ENCODE results near the gene GPR78. TPM values are rescaled to one million over a fixed set of nuclear protein-coding genes. Genes with fewer than 3 reads are reported as not detected.
"Not testable (repeated sequence)": the region's sequence is repeated elsewhere in the genome, so short reads cannot be mapped to it uniquely, and the experiment has no call there.

GPR78 gene
- total and polyA plus RNA-seq, 4 donors: 0.05 to 0.28 TPM; not detected in 2

DNA sequence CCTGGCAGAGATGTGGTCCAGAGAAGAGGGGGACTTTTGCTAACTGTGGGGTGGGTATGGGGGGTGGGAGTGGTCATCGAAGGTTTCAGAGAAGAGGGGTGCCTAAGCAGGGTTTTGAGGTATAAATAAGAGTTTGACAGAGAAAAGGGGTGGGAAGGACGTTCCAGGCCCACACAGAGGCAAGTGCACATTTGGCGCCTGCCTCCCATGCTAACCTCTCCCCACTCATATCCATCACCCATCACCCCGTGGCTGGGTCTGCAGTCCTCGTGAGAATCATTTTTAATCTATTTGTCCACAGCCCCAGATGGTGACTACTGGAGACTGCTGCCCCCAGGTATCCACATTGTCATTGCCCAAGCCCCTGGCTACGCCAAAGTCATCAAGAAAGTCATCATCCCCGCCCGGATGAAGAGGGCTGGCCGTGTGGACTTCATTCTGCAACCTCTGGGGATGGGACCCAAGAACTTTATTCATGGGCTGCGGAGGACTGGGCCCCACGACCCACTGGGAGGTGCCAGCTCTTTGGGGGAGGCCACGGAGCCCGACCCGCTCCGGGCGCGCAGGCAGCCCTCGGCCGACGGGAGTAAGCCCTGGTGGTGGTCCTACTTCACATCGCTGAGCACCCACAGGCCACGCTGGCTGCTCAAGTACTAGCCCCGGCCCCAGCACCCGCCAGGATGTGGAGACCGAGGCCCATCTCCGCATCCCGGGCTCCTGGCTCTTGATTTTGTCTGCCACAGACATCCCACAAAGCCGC, 38.9 kb downstream of the GPR78 start:
- TF ChIP-seq, protein P1, sequence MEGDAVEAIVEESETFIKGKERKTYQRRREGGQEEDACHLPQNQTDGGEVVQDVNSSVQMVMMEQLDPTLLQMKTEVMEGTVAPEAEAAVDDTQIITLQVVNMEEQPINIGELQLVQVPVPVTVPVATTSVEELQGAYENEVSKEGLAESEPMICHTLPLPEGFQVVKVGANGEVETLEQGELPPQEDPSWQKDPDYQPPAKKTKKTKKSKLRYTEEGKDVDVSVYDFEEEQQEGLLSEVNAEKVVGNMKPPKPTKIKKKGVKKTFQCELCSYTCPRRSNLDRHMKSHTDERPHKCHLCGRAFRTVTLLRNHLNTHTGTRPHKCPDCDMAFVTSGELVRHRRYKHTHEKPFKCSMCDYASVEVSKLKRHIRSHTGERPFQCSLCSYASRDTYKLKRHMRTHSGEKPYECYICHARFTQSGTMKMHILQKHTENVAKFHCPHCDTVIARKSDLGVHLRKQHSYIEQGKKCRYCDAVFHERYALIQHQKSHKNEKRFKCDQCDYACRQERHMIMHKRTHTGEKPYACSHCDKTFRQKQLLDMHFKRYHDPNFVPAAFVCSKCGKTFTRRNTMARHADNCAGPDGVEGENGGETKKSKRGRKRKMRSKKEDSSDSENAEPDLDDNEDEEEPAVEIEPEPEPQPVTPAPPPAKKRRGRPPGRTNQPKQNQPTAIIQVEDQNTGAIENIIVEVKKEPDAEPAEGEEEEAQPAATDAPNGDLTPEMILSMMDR (IDR thresholded peaks at IDR 0.05; ENCODE audit: control extremely low read depth, extremely low read depth): no peak
- Histone ChIP-seq H3K4me1 (ENCODE audit: control insufficient read depth in 5 of 5, insufficient read depth in 5 of 5, low read length in 5 of 5) (no peaks in the 10 kb centered on the region), H3K4me3 (no peak overlapping the region), H3K9ac (ENCODE audit: insufficient read depth in 1 of 2, low read length in 2 of 2) (no peak overlapping the region), H3K27ac (ENCODE audit: low read depth in 1 of 2, low read length in 1 of 2) (no peak overlapping the region), H3K27me3 (ENCODE audit: control insufficient read depth in 3 of 3, insufficient read depth in 3 of 3, low read length in 2 of 3) (no peaks in the 10 kb centered on the region), H3K9me3 (ENCODE audit: control insufficient read depth in 4 of 4, insufficient read depth in 3 of 4, low read length in 3 of 4) (no peaks in the 10 kb centered on the region), H3K36me3 (ENCODE audit: control insufficient read depth in 4 of 4, insufficient read depth in 4 of 4, low read length in 4 of 4) (no peaks in the 10 kb centered on the region)
- 87 to 95% methylated on average over 28 of the region's 28 CpGs for WGBS, 2 donors
- DNase-seq: no peak
- no peak for ATAC-seq (ENCODE audit: insufficient read depth, low FRiP score)

DNA sequence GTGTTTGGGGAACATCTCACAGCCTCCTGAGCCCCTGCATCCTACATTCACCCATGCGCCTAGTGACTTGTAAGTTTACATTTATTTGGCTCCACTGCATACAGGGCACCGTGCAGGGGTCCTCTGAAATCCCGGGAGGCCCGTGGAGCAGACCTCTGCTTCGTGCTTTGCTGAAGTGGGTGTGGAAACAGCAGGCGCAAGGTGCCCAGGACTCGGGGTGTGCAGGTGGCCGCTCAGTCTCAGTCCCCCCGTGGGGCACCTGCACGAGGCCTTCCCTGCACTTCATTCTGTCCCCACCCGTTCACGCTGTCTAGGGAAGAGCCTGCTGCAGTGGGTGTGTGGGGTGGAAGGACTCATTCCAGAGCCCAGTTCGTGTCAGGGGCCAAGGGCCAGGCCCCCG, 40.9 kb downstream of the GPR78 start:
- ATAC-seq (ENCODE audit: insufficient read depth, low FRiP score); H3K4me1 ChIP-seq (ENCODE audit: control insufficient read depth in 5 of 5, insufficient read depth in 5 of 5, low read length in 5 of 5); H3K9me3 ChIP-seq (ENCODE audit: control insufficient read depth in 4 of 4, insufficient read depth in 3 of 4, low read length in 3 of 4); DNase-seq; H3K9ac ChIP-seq (ENCODE audit: insufficient read depth in 1 of 2, low read length in 2 of 2); H3K36me3 ChIP-seq (ENCODE audit: control insufficient read depth in 4 of 4, insufficient read depth in 4 of 4, low read length in 4 of 4); H3K27ac ChIP-seq (ENCODE audit: low read depth in 1 of 2, low read length in 1 of 2); H3K4me3 ChIP-seq; H3K27me3 ChIP-seq (ENCODE audit: control insufficient read depth in 3 of 3, insufficient read depth in 3 of 3, low read length in 2 of 3): not testable (repeated sequence)
- WGBS, 2 donors: 73 to 85% methylated on average over 10 to 13 of the region's 14 CpGs

DNA sequence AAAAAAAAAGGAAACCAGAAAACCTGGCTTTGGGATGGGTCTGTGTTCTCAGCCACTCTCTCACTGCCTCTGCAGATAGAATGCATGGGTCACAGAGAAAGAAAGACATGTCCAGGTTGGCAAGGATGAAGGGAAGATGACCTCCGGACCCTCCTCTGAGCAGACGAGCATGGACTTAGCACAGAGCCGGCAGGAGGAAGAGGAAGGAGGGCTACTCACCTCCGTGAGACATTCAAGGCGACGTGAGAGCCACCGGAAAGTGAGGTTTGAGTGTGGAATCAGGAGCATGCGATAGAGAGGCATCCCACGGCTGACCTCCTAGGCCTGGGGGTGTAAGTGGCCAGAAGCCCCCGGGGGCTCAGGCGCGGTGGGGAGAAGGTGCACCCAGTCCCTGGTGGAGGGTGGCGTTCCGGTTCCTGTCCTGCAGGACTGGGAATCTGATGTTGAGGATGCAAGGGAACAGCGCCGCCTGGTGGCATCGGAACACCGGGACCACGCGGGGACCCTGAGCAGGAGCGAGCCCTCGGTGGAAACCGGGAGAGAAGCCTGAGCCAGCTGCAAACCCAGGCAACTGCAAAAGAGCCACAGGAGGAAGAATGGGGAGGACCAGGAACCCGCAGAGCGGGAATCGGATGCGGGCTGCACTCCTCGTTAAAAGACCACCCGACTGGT, 44.5 kb downstream of the GPR78 start:
- WGBS, 2 donors: no CpG with 5 or more reads among the region's 29 CpGs
- DNase-seq; H3K36me3 ChIP-seq (ENCODE audit: control insufficient read depth in 4 of 4, insufficient read depth in 4 of 4, low read length in 4 of 4); H3K4me3 ChIP-seq; H3K27ac ChIP-seq (ENCODE audit: low read depth in 1 of 2, low read length in 1 of 2); H3K4me1 ChIP-seq (ENCODE audit: control insufficient read depth in 5 of 5, insufficient read depth in 5 of 5, low read length in 5 of 5); H3K9ac ChIP-seq (ENCODE audit: insufficient read depth in 1 of 2, low read length in 2 of 2); ATAC-seq (ENCODE audit: insufficient read depth, low FRiP score); H3K9me3 ChIP-seq (ENCODE audit: control insufficient read depth in 4 of 4, insufficient read depth in 3 of 4, low read length in 3 of 4); H3K27me3 ChIP-seq (ENCODE audit: control insufficient read depth in 3 of 3, insufficient read depth in 3 of 3, low read length in 2 of 3): not testable (repeated sequence)

GRCh38 chr4:8630240-8630905, 50.2 kb downstream of the GPR78 start:
- H3K9me3 ChIP-seq (ENCODE audit: control insufficient read depth in 4 of 4, insufficient read depth in 3 of 4, low read length in 3 of 4); H3K9ac ChIP-seq (ENCODE audit: insufficient read depth in 1 of 2, low read length in 2 of 2); H3K4me1 ChIP-seq (ENCODE audit: control insufficient read depth in 5 of 5, insufficient read depth in 5 of 5, low read length in 5 of 5); DNase-seq; H3K36me3 ChIP-seq (ENCODE audit: control insufficient read depth in 4 of 4, insufficient read depth in 4 of 4, low read length in 4 of 4); ATAC-seq (ENCODE audit: insufficient read depth, low FRiP score); H3K4me3 ChIP-seq; H3K27ac ChIP-seq (ENCODE audit: low read depth in 1 of 2, low read length in 1 of 2); H3K27me3 ChIP-seq (ENCODE audit: control insufficient read depth in 3 of 3, insufficient read depth in 3 of 3, low read length in 2 of 3): not testable (repeated sequence)
- no CpG with 5 or more reads among the region's 29 CpGs for WGBS, 2 donors

- not testable (repeated sequence) for H3K4me1 ChIP-seq (ENCODE audit: control insufficient read depth in 5 of 5, insufficient read depth in 5 of 5, low read length in 5 of 5); H3K27me3 ChIP-seq (ENCODE audit: control insufficient read depth in 3 of 3, insufficient read depth in 3 of 3, low read length in 2 of 3); ATAC-seq (ENCODE audit: insufficient read depth, low FRiP score); H3K27ac ChIP-seq (ENCODE audit: low read depth in 1 of 2, low read length in 1 of 2); H3K9ac ChIP-seq (ENCODE audit: insufficient read depth in 1 of 2, low read length in 2 of 2); H3K36me3 ChIP-seq (ENCODE audit: control insufficient read depth in 4 of 4, insufficient read depth in 4 of 4, low read length in 4 of 4); DNase-seq; H3K9me3 ChIP-seq (ENCODE audit: control insufficient read depth in 4 of 4, insufficient read depth in 3 of 4, low read length in 3 of 4); H3K4me3 ChIP-seq
- 84 to 100% methylated on average over 3 to 4 of the region's 6 CpGs for WGBS, 2 donors
These were observed 51.7 kb downstream of the GPR78 start for GRCh38 chr4:8631896-8632295.

- H3K4me3 ChIP-seq; ATAC-seq (ENCODE audit: insufficient read depth, low FRiP score); H3K9me3 ChIP-seq (ENCODE audit: control insufficient read depth in 4 of 4, insufficient read depth in 3 of 4, low read length in 3 of 4); DNase-seq; H3K36me3 ChIP-seq (ENCODE audit: control insufficient read depth in 4 of 4, insufficient read depth in 4 of 4, low read length in 4 of 4); H3K27me3 ChIP-seq (ENCODE audit: control insufficient read depth in 3 of 3, insufficient read depth in 3 of 3, low read length in 2 of 3); H3K27ac ChIP-seq (ENCODE audit: low read depth in 1 of 2, low read length in 1 of 2); H3K4me1 ChIP-seq (ENCODE audit: control insufficient read depth in 5 of 5, insufficient read depth in 5 of 5, low read length in 5 of 5); H3K9ac ChIP-seq (ENCODE audit: insufficient read depth in 1 of 2, low read length in 2 of 2): not testable (repeated sequence)
- WGBS, 2 donors: 74 to 86% methylated on average over 6 of the region's 11 CpGs
These were observed 54.6 kb downstream of the GPR78 start for GRCh38 chr4:8634773-8635172.

GRCh38 chr4:8635897-8636554, 55.8 kb downstream of the GPR78 start:
- H3K9me3 ChIP-seq (ENCODE audit: control insufficient read depth in 4 of 4, insufficient read depth in 3 of 4, low read length in 3 of 4); ATAC-seq (ENCODE audit: insufficient read depth, low FRiP score); DNase-seq; H3K36me3 ChIP-seq (ENCODE audit: control insufficient read depth in 4 of 4, insufficient read depth in 4 of 4, low read length in 4 of 4); H3K4me1 ChIP-seq (ENCODE audit: control insufficient read depth in 5 of 5, insufficient read depth in 5 of 5, low read length in 5 of 5); H3K9ac ChIP-seq (ENCODE audit: insufficient read depth in 1 of 2, low read length in 2 of 2); H3K27me3 ChIP-seq (ENCODE audit: control insufficient read depth in 3 of 3, insufficient read depth in 3 of 3, low read length in 2 of 3); H3K27ac ChIP-seq (ENCODE audit: low read depth in 1 of 2, low read length in 1 of 2); H3K4me3 ChIP-seq: not testable (repeated sequence)
- no CpG with 5 or more reads among the region's 29 CpGs for WGBS, 2 donors
